GM18951 (cell line): ENCODE measurements around the gene MCEMP1.

Experiments used
- POLR2A ChIP-seq: IDR thresholded peaks from 4 replicates; pipeline ENCODE4 v1.6.1; 2011; ENCODE audit warnings: mild to moderate bottlenecking; ENCODE audit not compliant: insufficient read length, insufficient read depth; ENCODE audit errors: extremely low read depth
- in situ Hi-C: fragments of 300-500 bp; cut with MboI; formaldehyde crosslinking; loops from one replicate; pipeline ENCODE4 v1.12.0; 2022; ENCODE audit warnings: low sequenced_read_pairs, mixed read lengths, inconsistent platforms; ENCODE audit not compliant: unreplicated experiment

MCEMP1 gene

DNA sequence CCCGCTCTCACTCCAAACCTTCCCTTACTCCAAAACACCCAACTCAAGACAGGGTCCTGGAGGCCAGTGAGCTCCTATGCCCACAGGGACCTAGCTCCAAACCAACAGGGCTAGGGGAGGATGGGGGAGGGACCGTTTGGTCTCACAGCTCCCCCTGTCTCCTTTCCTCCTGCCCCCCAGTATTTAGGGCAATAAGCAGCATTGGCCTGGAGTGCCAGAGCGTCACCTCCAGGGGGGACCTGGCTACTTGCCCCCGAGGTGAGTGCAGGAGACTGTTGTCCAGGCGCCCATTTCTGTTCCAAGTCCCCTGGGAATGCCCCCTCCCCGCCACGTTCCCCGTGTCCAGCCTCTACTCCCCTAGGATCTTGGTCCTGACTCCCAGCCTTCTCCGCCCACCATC lies 7.2 kb upstream of the MCEMP1 start:
- no peak for TF ChIP-seq POLR2A
- in situ Hi-C loops = no loop called here

DNA sequence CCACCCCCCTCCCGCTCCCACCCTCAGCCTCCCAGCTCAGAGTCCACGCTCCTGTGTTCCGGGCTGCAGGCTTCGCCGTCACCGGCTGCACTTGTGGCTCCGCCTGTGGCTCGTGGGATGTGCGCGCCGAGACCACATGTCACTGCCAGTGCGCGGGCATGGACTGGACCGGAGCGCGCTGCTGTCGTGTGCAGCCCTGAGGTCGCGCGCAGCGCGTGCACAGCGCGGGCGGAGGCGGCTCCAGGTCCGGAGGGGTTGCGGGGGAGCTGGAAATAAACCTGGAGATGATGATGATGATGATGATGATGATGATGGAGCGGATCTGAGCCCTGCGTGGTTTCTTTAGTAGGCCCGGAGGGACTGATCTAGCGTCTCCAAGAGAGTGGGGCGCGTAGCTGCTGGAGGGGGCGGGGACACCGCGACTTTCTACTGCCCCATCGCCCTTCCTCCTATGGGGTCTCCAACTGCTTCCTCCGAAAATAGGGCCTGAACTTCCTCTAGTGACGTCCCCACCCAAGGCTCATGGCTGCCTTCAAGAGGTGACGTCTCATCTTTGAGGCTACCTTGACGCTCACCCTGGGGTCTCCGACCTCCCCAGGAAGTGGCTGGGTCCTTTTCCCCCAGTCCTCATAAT lies 6.6 kb upstream of the MCEMP1 start:
- in situ Hi-C loops = no loop called here
- no peak for TF ChIP-seq POLR2A

DNA sequence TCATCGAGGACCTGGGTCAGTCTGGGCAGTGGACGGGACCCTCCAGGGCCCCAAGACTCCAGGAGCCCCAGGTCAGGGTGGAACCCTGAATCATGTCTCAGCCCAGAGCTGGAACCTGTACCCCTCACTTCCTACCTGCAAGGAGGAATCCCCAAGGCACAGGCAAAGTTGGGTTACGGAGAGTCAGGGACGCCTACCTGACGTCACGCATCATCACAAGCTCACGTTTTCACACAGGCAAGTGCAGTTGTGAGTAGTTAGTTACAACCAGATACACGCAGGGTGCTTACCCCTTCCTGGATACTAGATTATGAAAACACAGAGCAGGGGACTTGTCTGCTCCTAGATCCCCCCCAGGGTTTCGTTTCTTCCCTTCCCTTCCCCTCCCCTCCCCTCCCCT lies 6.1 kb upstream of the MCEMP1 start:
- TF ChIP-seq POLR2A = no peak
- in situ Hi-C loops = no loop called here

DNA sequence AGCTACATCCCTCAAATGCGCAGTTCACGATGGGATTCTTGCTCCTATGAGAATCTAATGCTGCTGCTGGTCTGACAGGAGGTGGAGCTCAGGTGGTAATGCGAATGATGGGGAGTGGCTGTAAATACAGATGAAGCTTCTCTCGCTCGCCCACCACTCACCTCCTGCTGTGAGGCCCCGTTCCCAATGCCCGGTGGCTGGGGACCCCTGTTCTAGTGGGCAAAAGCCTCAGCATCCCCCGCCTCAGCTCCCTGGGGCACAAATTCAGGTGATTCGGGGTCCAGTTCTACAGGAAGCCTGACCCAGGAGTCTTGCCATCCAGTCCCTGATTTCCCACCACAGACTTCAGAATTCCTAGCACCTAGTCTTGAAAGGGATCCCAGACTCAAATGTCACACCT lies 4.4 kb upstream of the MCEMP1 start:
- no peak for TF ChIP-seq POLR2A

GRCh38 chr19:7674010-7675005 lies 2.6 kb upstream of the MCEMP1 start:
- in situ Hi-C loops = no loop called here

More for the DNA sequence above, 4.4 kb upstream of the MCEMP1 start:
- in situ Hi-C loops = no loop called here

DNA sequence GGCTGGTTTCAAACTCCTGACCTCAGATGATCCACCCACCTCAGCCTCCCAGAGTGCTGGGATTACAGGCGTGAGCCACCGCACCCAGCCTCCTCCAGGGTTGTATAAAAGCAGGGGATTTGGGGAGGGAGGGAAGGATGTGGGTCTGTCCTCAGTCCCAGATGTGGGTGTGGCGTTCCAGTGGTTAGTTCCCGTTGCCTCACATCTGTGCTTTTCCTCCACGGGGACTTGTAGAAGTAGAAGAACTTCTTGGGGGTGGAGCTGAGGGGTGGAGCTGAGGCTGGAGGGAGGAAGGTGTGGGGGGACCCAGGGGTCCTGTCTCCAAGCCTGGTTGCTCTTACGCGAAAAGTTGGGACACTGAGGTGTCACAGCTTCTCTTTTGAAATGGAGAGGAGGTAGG lies 514 bp upstream of the MCEMP1 start:
- TF ChIP-seq POLR2A = no peak
- in situ Hi-C loops = no loop called here

More at GRCh38 chr19:7674010-7675005, 2.6 kb upstream of the MCEMP1 start:
- no peak for TF ChIP-seq POLR2A

- no peak for TF ChIP-seq POLR2A
- in situ Hi-C loops = no loop called here
Measured at GRCh38 chr19:7677669-7678311, 900 bp downstream of the MCEMP1 start.

DNA sequence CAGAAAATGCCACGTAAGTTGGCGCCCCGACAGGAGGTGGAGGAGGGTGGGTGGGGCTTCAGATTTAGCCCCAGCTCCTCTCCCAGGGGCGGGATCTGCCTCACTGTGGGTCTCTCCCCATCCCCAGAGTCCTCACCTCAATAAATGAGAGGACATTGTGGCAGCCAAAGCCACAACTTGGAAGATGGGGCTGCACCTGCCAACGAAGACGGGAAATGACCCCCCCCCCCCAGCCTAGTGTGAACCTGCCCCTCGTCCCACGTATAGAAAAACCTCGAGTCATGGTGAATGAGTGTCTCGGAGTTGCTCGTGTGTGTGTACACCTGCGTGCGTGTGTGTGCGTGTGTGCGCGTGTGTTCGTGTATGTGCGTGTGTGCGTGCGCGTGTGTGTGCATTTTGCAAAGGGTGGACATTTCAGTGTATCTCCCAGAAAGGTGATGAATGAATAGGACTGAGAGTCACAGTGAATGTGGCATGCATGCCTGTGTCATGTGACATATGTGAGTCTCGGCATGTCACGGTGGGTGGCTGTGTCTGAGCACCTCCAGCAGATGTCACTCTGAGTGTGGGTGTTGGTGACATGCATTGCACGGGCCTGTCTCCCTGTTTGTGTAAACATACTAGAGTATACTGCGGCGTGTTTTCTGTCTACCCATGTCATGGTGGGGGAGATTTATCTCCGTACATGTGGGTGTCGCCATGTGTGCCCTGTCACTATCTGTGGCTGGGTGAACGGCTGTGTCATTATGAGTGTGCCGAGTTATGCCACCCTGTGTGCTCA lies 2.3 kb downstream of the MCEMP1 start:
- no peak for TF ChIP-seq POLR2A
- in situ Hi-C loops = no loop called here

DNA sequence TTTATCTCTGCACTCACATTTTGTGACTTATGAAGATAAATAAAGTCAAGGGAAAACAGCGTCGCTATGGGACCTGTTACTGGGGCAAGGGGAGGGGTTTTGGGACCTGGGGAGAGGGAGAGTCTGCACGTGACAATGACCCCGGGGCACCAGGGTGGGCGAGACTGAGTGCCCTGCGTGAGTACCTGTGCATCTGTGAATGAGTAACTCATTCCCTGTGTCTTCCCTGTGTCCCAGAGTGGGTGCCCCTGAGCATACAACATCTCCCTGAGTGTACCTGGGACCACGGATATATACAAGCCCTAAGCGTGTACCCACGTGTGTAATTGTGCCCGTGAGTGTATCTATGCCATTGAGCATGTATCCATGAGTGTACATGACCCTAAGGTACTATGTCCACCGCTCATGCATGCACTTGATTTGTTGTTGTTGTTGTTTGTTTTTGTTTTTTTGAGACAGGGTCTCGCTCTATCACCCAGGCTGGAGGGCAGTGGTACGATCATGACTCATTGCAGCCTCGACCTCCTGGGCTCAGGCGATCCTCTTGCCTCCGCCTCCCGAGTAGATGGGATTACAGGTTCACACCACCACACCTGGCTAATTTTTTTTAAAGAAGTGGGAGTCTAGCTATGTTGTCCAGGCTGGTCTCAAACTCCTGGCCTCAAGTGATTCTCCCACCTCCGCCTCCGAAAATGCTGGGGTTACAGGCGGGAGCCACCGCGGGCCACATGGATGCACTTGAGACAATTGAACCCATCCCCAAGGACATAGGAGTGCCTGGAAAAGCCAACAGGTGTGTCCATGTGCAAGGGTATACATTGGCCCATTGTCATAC lies 3.1 kb downstream of the MCEMP1 start:
- in situ Hi-C loops = loop anchor here (10.0 kb wide), 1 partner anchor 115 kb away; no protein-coding TSS in a partner anchor
- no peak for TF ChIP-seq POLR2A

DNA sequence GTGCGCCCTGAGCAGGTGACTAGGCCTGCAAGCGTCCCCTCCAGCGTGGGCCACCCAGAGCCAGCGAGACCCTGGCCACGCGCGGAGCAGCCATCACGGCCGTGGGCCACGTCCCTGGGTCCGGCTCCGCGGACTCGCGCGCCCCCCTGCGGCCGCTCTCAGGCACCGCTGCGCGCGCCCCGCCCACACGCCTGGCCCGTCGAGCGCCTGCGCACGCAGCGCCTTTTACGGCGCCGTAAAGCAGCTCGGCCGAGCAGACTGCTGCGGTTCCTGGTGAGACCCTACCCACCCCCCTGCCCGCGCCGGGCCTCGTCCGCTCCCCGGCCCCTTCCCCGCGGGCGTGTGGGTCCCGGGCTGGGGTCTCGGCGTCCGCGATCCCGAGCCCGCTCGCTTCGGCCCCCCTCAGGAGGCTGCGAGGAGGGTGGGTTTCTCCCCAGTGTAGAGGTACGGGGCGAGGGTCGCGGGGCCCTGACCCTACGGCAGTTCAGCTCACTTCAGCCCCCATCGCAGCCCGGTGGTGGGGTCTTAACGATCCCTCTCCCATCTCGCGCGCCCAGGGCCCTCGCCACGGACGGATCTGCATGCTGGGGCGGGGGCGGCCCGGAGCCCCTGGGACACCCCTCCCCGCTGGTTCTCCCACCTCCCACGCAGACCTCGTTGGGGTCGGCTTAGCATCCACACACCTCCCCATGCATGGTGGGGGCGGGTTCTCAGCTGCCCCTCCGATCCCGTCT lies 3.9 kb downstream of the MCEMP1 start, which contains the start of gene TRAPPC5:
TSS of gene TRAPPC5 (plus strand) at position 228 of the 734 bp plus-strand sequence. CDS start 1,421 bp downstream, outside the sequence.
- in situ Hi-C loops = loop anchor here (10.0 kb wide), 1 partner anchor 114 kb away; no protein-coding TSS in a partner anchor
- peak; percentile 72 for TF ChIP-seq POLR2A
